A549 (cell line): Measurements from ENCODE around the gene PRDM11.

Source experiments
- BHLHE40 ChIP-seq: IDR thresholded peaks from 2 replicates; pipeline ENCODE4 v1.6.1; 2012; ENCODE audit warnings: low read depth, low read length, inconsistent platforms
- ESRRA ChIP-seq: fragments of 150-350 bp; IDR thresholded peaks from 2 replicates; pipeline ENCODE4 v1.6.1; 2014; ENCODE audit warnings: mild to moderate bottlenecking, low read length, borderline replicate concordance
- HDAC2 ChIP-seq: fragments of 200-600 bp; sonication (generic); IDR thresholded peaks from 2 replicates; pipeline ENCODE4 v1.6.1; 2016
- MAX ChIP-seq: IDR thresholded peaks from 2 replicates; pipeline ENCODE4 v1.6.1; 2012

- TF ChIP-seq HDAC2 (no peak), MAX (no peak), BHLHE40 (no peak), ESRRA (no peak)
These were observed 2.9 kb upstream of the PRDM11 start for GRCh38 chr11:45143494-45143893.
